GM19240 (cell line): ENCODE data around the gene CD80.
A peak's percentile ranks its signal among the peaks of the same experiment; 100 is the strongest.
"Not testable (repeated sequence)": the region's sequence is repeated elsewhere in the genome, so short reads cannot be mapped to it uniquely, and the experiment has no call there.

Experiments used
- DNase-seq: peaks from one replicate; pipeline ENCODE4 v3.0.0; 2011; ENCODE audit warnings: low spot score; ENCODE audit not compliant: insufficient read length

The CD80 gene

GRCh38 chr3:119585208-119585607, 25.8 kb upstream of the CD80 start:
- no peak for DNase-seq

- DNase-seq: no peak
These were observed 22.8 kb upstream of the CD80 start for GRCh38 chr3:119582178-119582577.

GRCh38 chr3:119580067-119580760, 20.8 kb upstream of the CD80 start:
- DNase-seq: no peak

GRCh38 chr3:119579366-119580066, 20.1 kb upstream of the CD80 start, which contains the start of gene ADPRH:
TSS of gene ADPRH (plus strand) at chr3:119579492. CDS start at chr3:119582170, 2,678 bp downstream.
- peak; percentile 48 for DNase-seq

- DNase-seq: no peak
These were observed 16.1 kb upstream of the CD80 start for GRCh38 chr3:119575507-119575906.

GRCh38 chr3:119571688-119572087, 12.3 kb upstream of the CD80 start:
- DNase-seq: no peak

- DNase-seq: no peak
These were observed 11.8 kb upstream of the CD80 start for GRCh38 chr3:119571230-119571629.

- no peak for DNase-seq
These were observed 10.8 kb upstream of the CD80 start for GRCh38 chr3:119570229-119570628.

- DNase-seq: no peak
These were observed 9.7 kb upstream of the CD80 start for GRCh38 chr3:119569156-119569555.

GRCh38 chr3:119563334-119563733, 3.9 kb upstream of the CD80 start:
- not testable (repeated sequence) for DNase-seq

GRCh38 chr3:119562307-119562961, 3.0 kb upstream of the CD80 start:
- no peak for DNase-seq

GRCh38 chr3:119560160-119560559, 746 bp upstream of the CD80 start:
- DNase-seq: no peak

GRCh38 chr3:119558626-119559317, 642 bp downstream of the CD80 start:
- no peak for DNase-seq

GRCh38 chr3:119557877-119558269, 1.5 kb downstream of the CD80 start:
- DNase-seq: no peak

- no peak for DNase-seq
These were observed 2.1 kb downstream of the CD80 start for GRCh38 chr3:119557192-119557876.

GRCh38 chr3:119555929-119556328, 3.5 kb downstream of the CD80 start:
- no peak for DNase-seq

- no peak for DNase-seq
These were observed 4.1 kb downstream of the CD80 start for GRCh38 chr3:119555309-119555735.

GRCh38 chr3:119553823-119554415, 5.5 kb downstream of the CD80 start:
- DNase-seq: no peak

- DNase-seq: not testable (repeated sequence)
These were observed 6.5 kb downstream of the CD80 start for GRCh38 chr3:119552928-119553327.

- DNase-seq: no peak
These were observed 7.8 kb downstream of the CD80 start for GRCh38 chr3:119551598-119551997.
